ENCODE data around the gene PSMD6. TPM values are rescaled to one million over a fixed set of nuclear protein-coding genes. Genes with fewer than 3 reads are reported as not detected.

Gene PSMD6
- total and polyA plus RNA-seq, 10 of the 15 experiments (the other 5 are each of a cell fraction or from before 2014, with no cell fraction given), result 68.7 to 199 (median 106) TPM

GRCh38 chr3:64023187-64023860, at the start of gene PSMD6 (continued):
- TF ChIP-seq ZBTB40 (IDR thresholded peaks at IDR 0.05; ENCODE audit: borderline replicate concordance) (peak; percentile 93), EGR1 (IDR thresholded peaks at IDR 0.05; ENCODE audit: borderline replicate concordance in 1 of 2, low read depth in 2 of 2, low read length in 2 of 2) (peak in 1 of 2 experiments; percentile 76; a peak in 2 of 3 replicates), TCF7 (IDR thresholded peaks at IDR 0.05; ENCODE audit: borderline replicate concordance) (no peak), KDM1A (IDR thresholded peaks at IDR 0.05; ENCODE audit: borderline replicate concordance) (no peak), JUND (IDR thresholded peaks at IDR 0.05; ENCODE audit: low read depth, low read length) (no peak), ZSCAN29 (IDR thresholded peaks at IDR 0.05) (no peak), CHD1 (IDR thresholded peaks at IDR 0.05; ENCODE audit: low read depth, low read length) (no peak), ZNF622 (IDR thresholded peaks at IDR 0.05) (no peak), ESRRA (IDR thresholded peaks at IDR 0.05; ENCODE audit: low read length) (peak; percentile 82; the same call in 1 of the 2 replicates), MEF2A (IDR thresholded peaks at IDR 0.05; ENCODE audit: insufficient read depth, low read depth, low read length) (no peak), CBX3 (IDR thresholded peaks at IDR 0.05; ENCODE audit: borderline replicate concordance, low read depth) (no peak), GABPA (IDR thresholded peaks at IDR 0.05; ENCODE audit: low read depth) (peak; percentile 94), RFX5 (IDR thresholded peaks at IDR 0.05; ENCODE audit: low read depth, low read length) (peak; percentile 37; the same call in 1 of the 2 replicates), KAT2A (conservative IDR thresholded peaks at IDR 0.05; ENCODE audit: control insufficient read depth, low read depth, low read length) (no peak), USF2 (IDR thresholded peaks at IDR 0.05; ENCODE audit: borderline replicate concordance, low read depth, low read length) (peak; percentile 36; the same call in 1 of the 2 replicates), E2F4 (IDR thresholded peaks at IDR 0.05; ENCODE audit: low read depth, low read length) (no peak), IRF4 (IDR thresholded peaks at IDR 0.05; ENCODE audit: low read depth, low read length) (peak; percentile 66), MXI1 (IDR thresholded peaks at IDR 0.05; ENCODE audit: low read depth, low read length) (peak; percentile 64; the same call in 1 of the 2 replicates), RAD51 (IDR thresholded peaks at IDR 0.05) (peak; percentile 59; the same call in 1 of the 2 replicates), NFYB (IDR thresholded peaks at IDR 0.05; ENCODE audit: insufficient read depth, low read depth, low read length) (no peak), HDGF (IDR thresholded peaks at IDR 0.05) (no peak), TBL1XR1 (IDR thresholded peaks at IDR 0.05; ENCODE audit: low read depth, low read length) (no peak; the same call in 1 of the 2 replicates)
